Chondrocyte (in vitro differentiated cells): ENCODE data around the gene ZNF606. TPM values are rescaled to one million over a fixed set of nuclear protein-coding genes. Genes with fewer than 3 reads are reported as not detected.

ENCODE experiments used
- DNase-seq: peaks from one replicate; pipeline ENCODE4 v3.0.0; 2021; ENCODE audit warnings: mixed read lengths, low spot score
- H3K27ac Mint-ChIP-seq: one replicate; pipeline ENCODE4 v1.8.0; 2021; ENCODE audit warnings: mild to moderate bottlenecking, moderate library complexity, mixed read lengths; ENCODE audit not compliant: unreplicated experiment
- H3K27me3 Mint-ChIP-seq: 2 replicates; pipeline ENCODE4 v1.8.0; 2021; ENCODE audit warnings: low read depth, mixed read lengths
- H3K36me3 Mint-ChIP-seq: 2 replicates; pipeline ENCODE4 v1.8.0; 2021; ENCODE audit warnings: low read depth, mixed read lengths
- H3K4me1 Mint-ChIP-seq: 2 replicates; pipeline ENCODE4 v1.8.0; 2021; ENCODE audit warnings: low read depth, mild to moderate bottlenecking, mixed read lengths
- H3K4me3 Mint-ChIP-seq: one replicate; pipeline ENCODE4 v1.8.0; 2021; ENCODE audit warnings: mild to moderate bottlenecking, moderate library complexity, mixed read lengths; ENCODE audit not compliant: unreplicated experiment
- H3K9me3 Mint-ChIP-seq: 2 replicates; pipeline ENCODE4 v1.8.0; 2021; ENCODE audit warnings: low read depth, mixed read lengths
- CTCF ChIP-seq: fragments of 200-600 bp; sonication (generic); IDR thresholded peaks from 2 replicates; pipeline ENCODE4 v1.5.0; 2021; ENCODE audit warnings: antibody characterized with exemption, mild to moderate bottlenecking, moderate library complexity
- total RNA-seq: library from RNA; stranded (reverse); gene quantifications from 3 replicates; pipeline ENCODE4 v1.2.1, GENCODE V29; 2021

The ZNF606 gene
- total RNA-seq, 1 donor from 2014 or later: 11.4 TPM

- no peak for TF ChIP-seq CTCF
- no peak overlapping the region for H3K27ac Mint-ChIP-seq
These were observed 35.5 kb upstream of the ZNF606 start for GRCh38 chr19:58037927-58038687.

GRCh38 chr19:58035863-58036262 is 33.2 kb upstream of the ZNF606 start:
- Mint-ChIP-seq H3K4me1 (no peaks in the 10 kb centered on the region), H3K27ac (no peak overlapping the region), H3K36me3 (no peaks in the 10 kb centered on the region), H3K27me3 (no peaks in the 10 kb centered on the region), H3K9me3 (peaks cover 16% of the 10 kb centered on the region), H3K4me3 (no peak overlapping the region)
- TF ChIP-seq CTCF: no peak
- DNase-seq: no peak

More at GRCh38 chr19:58037927-58038687, 35.5 kb upstream of the ZNF606 start:
- no peak for DNase-seq
- Mint-ChIP-seq H3K4me1 (no peaks in the 10 kb centered on the region), H3K27me3 (no peaks in the 10 kb centered on the region), H3K4me3 (no peak overlapping the region), H3K36me3 (no peaks in the 10 kb centered on the region), H3K9me3 (peaks cover 23% of the 10 kb centered on the region)

- no peak for TF ChIP-seq CTCF
- Mint-ChIP-seq H3K27me3 (no peaks in the 10 kb centered on the region), H3K9me3 (peaks cover 17% of the 10 kb centered on the region), H3K4me3 (no peak overlapping the region), H3K36me3 (no peaks in the 10 kb centered on the region), H3K27ac (no peak overlapping the region), H3K4me1 (no peaks in the 10 kb centered on the region)
- DNase-seq: no peak
These were observed 31.8 kb upstream of the ZNF606 start for GRCh38 chr19:58034477-58034793.

GRCh38 chr19:58033741-58034476 is 31.3 kb upstream of the ZNF606 start, which contains the start of gene ZSCAN1:
Gene ZSCAN1 (plus strand): TSS chr19:58034025. CDS start chr19:58037837, 3,812 bp downstream.
- no peak for TF ChIP-seq CTCF
- no peaks in the 10 kb centered on the region for H3K4me1 Mint-ChIP-seq

GRCh38 chr19:58024661-58025060 is 22.0 kb upstream of the ZNF606 start:
- no peaks in the 10 kb centered on the region for H3K27me3 Mint-ChIP-seq
- no peaks in the 10 kb centered on the region for H3K4me1 Mint-ChIP-seq
- DNase-seq: no peak
- H3K4me3 Mint-ChIP-seq: no peak overlapping the region
- no peak overlapping the region for H3K27ac Mint-ChIP-seq
- H3K9me3 Mint-ChIP-seq: peaks cover 37% of the 10 kb centered on the region
- H3K36me3 Mint-ChIP-seq: no peaks in the 10 kb centered on the region
- no peak for TF ChIP-seq CTCF

More at GRCh38 chr19:58033741-58034476, 31.3 kb upstream of the ZNF606 start, which contains the start of gene ZSCAN1:
- H3K4me3 Mint-ChIP-seq: peak within 1 kb of the TSS; percentile 63
- no peaks in the 10 kb centered on the region for H3K27me3 Mint-ChIP-seq
- H3K9me3 Mint-ChIP-seq: peaks cover 18% of the 10 kb centered on the region
- H3K27ac Mint-ChIP-seq: no peak within 1 kb of the TSS
- no peak for DNase-seq
- H3K36me3 Mint-ChIP-seq: no peaks in the 10 kb centered on the region
